B cell (primary cell): Measurements from ENCODE around the gene PRAMEF15.
"Not testable (repeated sequence)": the region's sequence is repeated elsewhere in the genome, so short reads cannot be mapped to it uniquely, and the experiment has no call there.

Source experiments
- CTCF ChIP-seq: fragments of 200-600 bp; IDR thresholded peaks from one replicate; pipeline ENCODE4 v1.8.0; 2022; ENCODE audit warnings: antibody characterized with exemption, mild to moderate bottlenecking
- EZH2 ChIP-seq: IDR thresholded peaks from 2 replicates; pipeline ENCODE4 v1.6.1; 2012; ENCODE audit warnings: borderline replicate concordance, low read depth, mild to moderate bottlenecking, moderate library complexity, low read length; ENCODE audit not compliant: insufficient read depth, poor library complexity, severe bottlenecking

DNA sequence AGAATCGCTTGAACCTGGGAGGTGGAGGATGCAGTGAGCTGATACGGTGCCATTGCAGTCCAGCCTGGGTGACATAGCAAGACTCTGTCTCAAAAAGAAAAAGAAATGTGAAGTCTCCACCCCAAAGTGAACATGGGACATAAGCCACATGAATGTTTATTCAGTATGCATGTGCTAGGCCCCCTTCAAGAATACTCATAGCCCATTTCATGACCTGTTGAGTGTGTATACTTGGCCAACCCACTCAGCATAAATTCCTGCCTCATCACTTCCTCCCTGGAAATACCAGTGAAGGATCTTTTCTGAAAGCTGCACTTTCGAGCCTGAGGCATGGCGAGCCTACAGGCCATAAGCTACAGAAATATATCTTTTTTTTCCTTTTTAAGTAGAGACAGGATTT is 49.5 kb downstream of the PRAMEF15 start:
- not testable (repeated sequence) for TF ChIP-seq CTCF, EZH2
